HG03135 (cell line): ENCODE measurements around the gene CCL4L2.
"Not testable (repeated sequence)": the region's sequence is repeated elsewhere in the genome, so short reads cannot be mapped to it uniquely, and the experiment has no call there.

Source experiments
- ATAC-seq: cut with Tn5 transposase; IDR thresholded peaks from one replicate; pipeline ENCODE4 v1.9.1; 2021; ENCODE audit warnings: mild to moderate bottlenecking, moderate library complexity; ENCODE audit not compliant: unreplicated experiment

Gene CCL4L2

GRCh38 chr17:36194832-36195433 lies 15.9 kb upstream of the CCL4L2 start:
- ATAC-seq = not testable (repeated sequence)

GRCh38 chr17:36195434-36196130 lies 15.3 kb upstream of the CCL4L2 start:
- no peak for ATAC-seq

- no peak for ATAC-seq
Measured at GRCh38 chr17:36196131-36196486, 14.8 kb upstream of the CCL4L2 start.

- peak; percentile 12 for ATAC-seq
Measured at GRCh38 chr17:36197387-36197703, 13.5 kb upstream of the CCL4L2 start.

- ATAC-seq = no peak
Measured at GRCh38 chr17:36198831-36199465, 11.9 kb upstream of the CCL4L2 start.

GRCh38 chr17:36201102-36201501 lies 9.8 kb upstream of the CCL4L2 start:
- ATAC-seq = not testable (repeated sequence)

- ATAC-seq = not testable (repeated sequence)
Measured at GRCh38 chr17:36201506-36201905, 9.4 kb upstream of the CCL4L2 start.

GRCh38 chr17:36203335-36203734 lies 7.5 kb upstream of the CCL4L2 start:
- no peak for ATAC-seq

GRCh38 chr17:36204724-36205500 lies 6.0 kb upstream of the CCL4L2 start:
- no peak for ATAC-seq

GRCh38 chr17:36205637-36206485 lies 5.0 kb upstream of the CCL4L2 start:
- no peak for ATAC-seq

- ATAC-seq = not testable (repeated sequence)
Measured at GRCh38 chr17:36206486-36206821, 4.4 kb upstream of the CCL4L2 start.

- ATAC-seq = not testable (repeated sequence)
Measured at GRCh38 chr17:36207383-36207782, 3.5 kb upstream of the CCL4L2 start.

- no peak for ATAC-seq
Measured at GRCh38 chr17:36209575-36209974, 1.3 kb upstream of the CCL4L2 start.

GRCh38 chr17:36211484-36212271 lies 815 bp downstream of the CCL4L2 start:
- not testable (repeated sequence) for ATAC-seq

- no peak for ATAC-seq
Measured at GRCh38 chr17:36212272-36212605, 1.4 kb downstream of the CCL4L2 start.

GRCh38 chr17:36212966-36213365 lies 2.1 kb downstream of the CCL4L2 start:
- ATAC-seq = no peak

- ATAC-seq = no peak
Measured at GRCh38 chr17:36213695-36214094, 2.8 kb downstream of the CCL4L2 start.

GRCh38 chr17:36214918-36215317 lies 4.1 kb downstream of the CCL4L2 start:
- no peak for ATAC-seq

GRCh38 chr17:36215406-36216308 lies 4.8 kb downstream of the CCL4L2 start:
- not testable (repeated sequence) for ATAC-seq
